Muscle of arm (tissue), 12 donors: ENCODE data around the gene CREBBP. TPM values are rescaled to one million over a fixed set of nuclear protein-coding genes. Genes with fewer than 3 reads are reported as not detected.

Experiments
- DNase-seq: peaks from one replicate; pipeline ENCODE4 v3.0.0-alpha.2; 2013
- polyA plus RNA-seq, 12 donors: library from polyadenylated mRNA; unstranded; fragments of 120-200 nt; gene quantifications; one replicate each; pipeline ENCODE4 v1.2.1, GENCODE V29; 2013; ENCODE audit not compliant: insufficient read length in 12 of 12

The CREBBP gene
- polyA plus RNA-seq, 12 donors = 39.6 to 100 (median 45.4) TPM; not detected in 1

GRCh38 chr16:3677994-3678393 is 202.5 kb downstream of the CREBBP start:
- no peak for DNase-seq

GRCh38 chr16:3675601-3676130 is 204.8 kb downstream of the CREBBP start:
- no peak for DNase-seq

Other genes starting within 250 kb of the CREBBP start
- 100 to 1,000 TPM in 1 of 12 donors, 10 to 100 TPM in 11; 12.8 to 116 (median 18.0) TPM for gene DNASE1, start 226.0 kb downstream of the CREBBP start, polyA plus RNA-seq
- 100 to 1,000 TPM in 4 of 12 donors, 10 to 100 TPM in 7, not detected in 1; 74.4 to 123 (median 93.3) TPM for gene TRAP1, start 163.2 kb downstream of the CREBBP start, polyA plus RNA-seq
- 10 to 100 TPM in 11 of 12 donors, not detected in 1; 12.3 to 17.8 (median 14.5) TPM for gene ADCY9, start 235.7 kb upstream of the CREBBP start, polyA plus RNA-seq